ENCODE data around the gene GEMIN5.

Gene GEMIN5

GRCh38 chr5:154863291-154864080, 74.5 kb downstream of the GEMIN5 start:
- POLR2A ChIA-PET (ENCODE audit: low non-redundant PET), result interaction anchor here (0.6 kb wide), 1 partner anchor 160 kb away, joined by 16 read pairs; no protein-coding TSS in a partner anchor
- CTCF ChIA-PET, result no interaction called here
- no peak overlapping the region for H3K27ac ChIP-seq
- DNase-seq (ENCODE audit: low spot score), result no peak
- no peak for TF ChIP-seq CTCF (conservative IDR thresholded peaks at IDR 0.05; ENCODE audit: low read depth)

- ChIA-PET POLR2A (ENCODE audit: low non-redundant PET) (no interaction called here), CTCF (no interaction called here)
- H3K27ac ChIP-seq, result no peak overlapping the region
- TF ChIP-seq CTCF (conservative IDR thresholded peaks at IDR 0.05; ENCODE audit: low read depth), result no peak
- no peak for DNase-seq (ENCODE audit: low spot score)
These were observed 75.2 kb downstream of the GEMIN5 start for GRCh38 chr5:154862766-154863165.

GRCh38 chr5:154861946-154862345, 76.1 kb downstream of the GEMIN5 start:
- TF ChIP-seq CTCF (conservative IDR thresholded peaks at IDR 0.05; ENCODE audit: low read depth), result no peak
- ChIA-PET CTCF (no interaction called here), POLR2A (ENCODE audit: low non-redundant PET) (interaction anchor here (0.7 kb wide), 1 partner anchor 48 kb away, joined by 5 read pairs; no protein-coding TSS in a partner anchor)
- DNase-seq (ENCODE audit: low spot score), result no peak
- no peak overlapping the region for H3K27ac ChIP-seq

- DNase-seq (ENCODE audit: low spot score), result no peak
- CTCF ChIA-PET, result interaction anchor here (0.6 kb wide), 3 partner anchors 68 to 98 kb away, joined by 3 to 4 read pairs (median 3); no protein-coding TSS in a partner anchor
- H3K27ac ChIP-seq, result no peak overlapping the region
- POLR2A ChIA-PET (ENCODE audit: low non-redundant PET), result no interaction called here
- no peak for TF ChIP-seq CTCF (conservative IDR thresholded peaks at IDR 0.05; ENCODE audit: low read depth)
These were observed 77.2 kb downstream of the GEMIN5 start for GRCh38 chr5:154860765-154861164.

- ChIA-PET CTCF (interaction anchor here (0.6 to 0.7 kb wide), 2 partner anchors 17 to 98 kb away, joined by 3 to 7 read pairs; no protein-coding TSS in a partner anchor), POLR2A (ENCODE audit: low non-redundant PET) (no interaction called here)
- peak overlapping the region; percentile 71 for H3K27ac ChIP-seq
- no peak for TF ChIP-seq CTCF (conservative IDR thresholded peaks at IDR 0.05; ENCODE audit: low read depth)
- DNase-seq (ENCODE audit: low spot score), result no peak
These were observed 77.9 kb downstream of the GEMIN5 start for GRCh38 chr5:154860123-154860522.

GRCh38 chr5:154858972-154859871, 78.8 kb downstream of the GEMIN5 start:
- CTCF ChIA-PET, result no interaction called here
- POLR2A ChIA-PET (ENCODE audit: low non-redundant PET), result interaction anchor here (0.6 to 1.0 kb wide), 3 partner anchors 16 to 39 kb away, joined by 3 read pairs; no protein-coding TSS in a partner anchor

More at GRCh38 chr5:154858972-154859871, 78.8 kb downstream of the GEMIN5 start:
- no peak for TF ChIP-seq CTCF (conservative IDR thresholded peaks at IDR 0.05; ENCODE audit: low read depth)
- no peak for DNase-seq (ENCODE audit: low spot score)
- H3K27ac ChIP-seq, result peak overlapping the region; percentile 100
